ENCODE measurements around the gene RANBP3.
"Not testable (repeated sequence)": the region's sequence is repeated elsewhere in the genome, so short reads cannot be mapped to it uniquely, and the experiment has no call there.

The RANBP3 gene

GRCh38 chr19:5877427-5877826 is 100.5 kb downstream of the RANBP3 start:
- Histone ChIP-seq H3K23ac (ENCODE audit: low read length) (no peak overlapping the region), H3K4ac (ENCODE audit: low read depth, low read length) (no peak overlapping the region), H4K12ac (ENCODE audit: low read depth, low read length) (no peak overlapping the region)

GRCh38 chr19:5874496-5874895 is 103.4 kb downstream of the RANBP3 start:
- not testable (repeated sequence) for H3K4me3 ChIP-seq (ENCODE audit: low read depth, low read length); H2AK5ac ChIP-seq (ENCODE audit: low read length); H2AFZ ChIP-seq (ENCODE audit: insufficient read depth, low read length, poor library complexity); H4K91ac ChIP-seq (ENCODE audit: low read depth, low read length); H4K12ac ChIP-seq (ENCODE audit: low read depth, low read length); H3K27me3 ChIP-seq (ENCODE audit: insufficient read depth, low read length); H3K9ac ChIP-seq (ENCODE audit: low read length); H3K27ac ChIP-seq (ENCODE audit: low read depth, low read length); H3K79me2 ChIP-seq (ENCODE audit: control insufficient read depth, insufficient read depth, low read length, poor library complexity); H2BK5ac ChIP-seq (ENCODE audit: low read depth, low read length, poor library complexity); H3K36me3 ChIP-seq (ENCODE audit: control insufficient read depth in 1 of 2, insufficient read depth in 2 of 2, low read length in 2 of 2); H2BK12ac ChIP-seq (ENCODE audit: low read length); H3K4me2 ChIP-seq (ENCODE audit: low read length); H3K18ac ChIP-seq (ENCODE audit: low read length); H3K14ac ChIP-seq (ENCODE audit: low read length); H3K9me3 ChIP-seq (ENCODE audit: insufficient read depth, low read depth, low read length); H2BK120ac ChIP-seq (ENCODE audit: insufficient read depth, low read length, poor library complexity); H3K23ac ChIP-seq (ENCODE audit: low read length); H3K79me1 ChIP-seq (ENCODE audit: low read length); H4K8ac ChIP-seq (ENCODE audit: low read depth, low read length); H3K4ac ChIP-seq (ENCODE audit: low read depth, low read length); H3K4me1 ChIP-seq (ENCODE audit: control insufficient read depth in 1 of 2, insufficient read depth in 2 of 2, low read length in 2 of 2)
- WGBS (ENCODE audit: extremely low coverage, insufficient coverage, insufficient read length), result no CpG with 5 or more reads among the region's 7 CpGs
- DNase-seq, result peak in 1 of 2 donors; percentile 30

More at GRCh38 chr19:5877427-5877826, 100.5 kb downstream of the RANBP3 start:
- no peak overlapping the region for H2AK5ac ChIP-seq (ENCODE audit: low read length)
- H2BK12ac ChIP-seq (ENCODE audit: low read length), result no peak overlapping the region
- no peaks in the 10 kb centered on the region for H3K79me2 ChIP-seq (ENCODE audit: control insufficient read depth, insufficient read depth, low read length, poor library complexity)
- H3K9ac ChIP-seq (ENCODE audit: low read length), result no peak overlapping the region
- H4K8ac ChIP-seq (ENCODE audit: low read depth, low read length), result no peak overlapping the region
- no peak overlapping the region for H2AFZ ChIP-seq (ENCODE audit: insufficient read depth, low read length, poor library complexity)
- H4K91ac ChIP-seq (ENCODE audit: low read depth, low read length), result no peak overlapping the region
- peaks cover 0 to 5% of the 10 kb centered on the region in 2 experiments for H3K4me1 ChIP-seq (ENCODE audit: control insufficient read depth in 1 of 2, insufficient read depth in 2 of 2, low read length in 2 of 2)
- no peaks in the 10 kb centered on the region for H3K9me3 ChIP-seq (ENCODE audit: insufficient read depth, low read depth, low read length)
- no peak overlapping the region for H2BK120ac ChIP-seq (ENCODE audit: insufficient read depth, low read length, poor library complexity)
- no peak overlapping the region for H2BK5ac ChIP-seq (ENCODE audit: low read depth, low read length, poor library complexity)
- no peak overlapping the region for H3K27ac ChIP-seq (ENCODE audit: low read depth, low read length)
- no peak overlapping the region for H3K14ac ChIP-seq (ENCODE audit: low read length)
- H3K4me3 ChIP-seq (ENCODE audit: low read depth, low read length), result no peak overlapping the region
- no peak overlapping the region for H3K4me2 ChIP-seq (ENCODE audit: low read length)
- H3K27me3 ChIP-seq (ENCODE audit: insufficient read depth, low read length), result no peaks in the 10 kb centered on the region
- no peak for DNase-seq
- H3K79me1 ChIP-seq (ENCODE audit: low read length), result no peaks in the 10 kb centered on the region
- H3K36me3 ChIP-seq (ENCODE audit: control insufficient read depth in 1 of 2, insufficient read depth in 2 of 2, low read length in 2 of 2), result no peaks in the 10 kb centered on the region
- no CpG with 5 or more reads among the region's 8 CpGs for WGBS (ENCODE audit: extremely low coverage, insufficient coverage, insufficient read length)
- no peak overlapping the region for H3K18ac ChIP-seq (ENCODE audit: low read length)

GRCh38 chr19:5873617-5874199 is 104.2 kb downstream of the RANBP3 start:
- no peak overlapping the region for H4K91ac ChIP-seq (ENCODE audit: low read depth, low read length)
- H3K27me3 ChIP-seq (ENCODE audit: insufficient read depth, low read length), result no peaks in the 10 kb centered on the region
- no peaks in the 10 kb centered on the region for H3K79me1 ChIP-seq (ENCODE audit: low read length)
- no peak overlapping the region for H2BK120ac ChIP-seq (ENCODE audit: insufficient read depth, low read length, poor library complexity)
- H3K36me3 ChIP-seq (ENCODE audit: control insufficient read depth in 1 of 2, insufficient read depth in 2 of 2, low read length in 2 of 2), result no peaks in the 10 kb centered on the region
- no peak overlapping the region for H3K4ac ChIP-seq (ENCODE audit: low read depth, low read length)
- no CpG with 5 or more reads among the region's 12 CpGs for WGBS (ENCODE audit: extremely low coverage, insufficient coverage, insufficient read length)
- no peak overlapping the region for H3K9ac ChIP-seq (ENCODE audit: low read length)
- H3K23ac ChIP-seq (ENCODE audit: low read length), result peak overlapping the region; percentile 17
- H2AK5ac ChIP-seq (ENCODE audit: low read length), result no peak overlapping the region
- no peak overlapping the region for H2AFZ ChIP-seq (ENCODE audit: insufficient read depth, low read length, poor library complexity)
- no peaks in the 10 kb centered on the region for H3K79me2 ChIP-seq (ENCODE audit: control insufficient read depth, insufficient read depth, low read length, poor library complexity)
- no peak overlapping the region for H2BK12ac ChIP-seq (ENCODE audit: low read length)
- no peak overlapping the region for H4K12ac ChIP-seq (ENCODE audit: low read depth, low read length)
- no peak overlapping the region for H4K8ac ChIP-seq (ENCODE audit: low read depth, low read length)
- H3K9me3 ChIP-seq (ENCODE audit: insufficient read depth, low read depth, low read length), result no peaks in the 10 kb centered on the region
- H3K4me2 ChIP-seq (ENCODE audit: low read length), result no peak overlapping the region
- no peak overlapping the region for H3K27ac ChIP-seq (ENCODE audit: low read depth, low read length)
- H3K18ac ChIP-seq (ENCODE audit: low read length), result no peak overlapping the region
- no peak overlapping the region for H2BK5ac ChIP-seq (ENCODE audit: low read depth, low read length, poor library complexity)
- no peak for DNase-seq
- H3K4me1 ChIP-seq (ENCODE audit: control insufficient read depth in 1 of 2, insufficient read depth in 2 of 2, low read length in 2 of 2), result peaks cover 3 to 5% of the 10 kb centered on the region in 2 experiments
- no peak overlapping the region for H3K14ac ChIP-seq (ENCODE audit: low read length)
- no peak overlapping the region for H3K4me3 ChIP-seq (ENCODE audit: low read depth, low read length)

DNA sequence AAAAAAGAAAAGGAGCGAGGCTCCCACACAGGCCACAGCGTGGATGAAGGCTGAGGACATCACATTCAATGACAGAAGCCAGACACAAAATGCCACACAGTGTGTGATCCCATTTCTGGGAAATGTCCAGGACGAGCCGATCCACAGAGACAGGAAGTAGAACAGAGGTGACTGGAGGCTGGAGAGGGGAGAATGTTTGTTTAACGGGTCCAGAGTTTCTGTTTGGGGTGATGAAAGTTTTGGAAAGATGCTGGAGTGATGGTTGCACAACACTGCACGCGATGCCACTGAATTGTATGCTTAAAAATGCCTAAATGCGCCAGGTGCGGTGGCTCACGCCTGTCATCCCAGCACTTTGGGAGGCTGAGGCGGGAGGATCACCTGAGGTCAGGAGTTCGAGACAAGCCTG is 107.0 kb downstream of the RANBP3 start:
- no peaks in the 10 kb centered on the region for H3K27me3 ChIP-seq (ENCODE audit: insufficient read depth, low read length)
- no peak overlapping the region for H2AFZ ChIP-seq (ENCODE audit: insufficient read depth, low read length, poor library complexity)
- no peak overlapping the region for H3K23ac ChIP-seq (ENCODE audit: low read length)
- H3K79me2 ChIP-seq (ENCODE audit: control insufficient read depth, insufficient read depth, low read length, poor library complexity), result no peaks in the 10 kb centered on the region
- H3K27ac ChIP-seq (ENCODE audit: low read depth, low read length), result no peak overlapping the region
- no peak overlapping the region for H3K4me2 ChIP-seq (ENCODE audit: low read length)
- no peak overlapping the region for H2AK5ac ChIP-seq (ENCODE audit: low read length)
- no peaks in the 10 kb centered on the region for H3K9me3 ChIP-seq (ENCODE audit: insufficient read depth, low read depth, low read length)
- H4K8ac ChIP-seq (ENCODE audit: low read depth, low read length), result no peak overlapping the region
- peaks cover 3 to 5% of the 10 kb centered on the region in 2 experiments for H3K4me1 ChIP-seq (ENCODE audit: control insufficient read depth in 1 of 2, insufficient read depth in 2 of 2, low read length in 2 of 2)
- no peak overlapping the region for H4K12ac ChIP-seq (ENCODE audit: low read depth, low read length)
- no peaks in the 10 kb centered on the region for H3K36me3 ChIP-seq (ENCODE audit: control insufficient read depth in 1 of 2, insufficient read depth in 2 of 2, low read length in 2 of 2)
- no peaks in the 10 kb centered on the region for H3K79me1 ChIP-seq (ENCODE audit: low read length)
- no peak overlapping the region for H3K18ac ChIP-seq (ENCODE audit: low read length)
- no peak overlapping the region for H3K9ac ChIP-seq (ENCODE audit: low read length)
- H2BK120ac ChIP-seq (ENCODE audit: insufficient read depth, low read length, poor library complexity), result no peak overlapping the region
- WGBS (ENCODE audit: extremely low coverage, insufficient coverage, insufficient read length), result no CpG with 5 or more reads among the region's 12 CpGs
- no peak overlapping the region for H2BK12ac ChIP-seq (ENCODE audit: low read length)
- H2BK5ac ChIP-seq (ENCODE audit: low read depth, low read length, poor library complexity), result no peak overlapping the region
- no peak overlapping the region for H3K4me3 ChIP-seq (ENCODE audit: low read depth, low read length)
- H3K14ac ChIP-seq (ENCODE audit: low read length), result no peak overlapping the region
- DNase-seq, result no peak
- H4K91ac ChIP-seq (ENCODE audit: low read depth, low read length), result no peak overlapping the region
- no peak overlapping the region for H3K4ac ChIP-seq (ENCODE audit: low read depth, low read length)

Data from trophoblast cell (in vitro differentiated cells and primary cell).